Osteoblast (primary cell): ENCODE data around the gene TRAFD1. TPM values are rescaled to one million over a fixed set of nuclear protein-coding genes. Genes with fewer than 3 reads are reported as not detected.
A peak's percentile ranks its signal among the peaks of the same experiment; 100 is the strongest.
"Not testable (repeated sequence)": the region's sequence is repeated elsewhere in the genome, so short reads cannot be mapped to it uniquely, and the experiment has no call there.

Experiments used
- DNase-seq: peaks from one replicate; pipeline ENCODE4 v3.0.0; 2011; ENCODE audit warnings: low spot score, mixed read lengths; ENCODE audit not compliant: insufficient read length; ENCODE audit errors: missing footprints
- H2AFZ ChIP-seq: 2 replicates; pipeline ENCODE4 v1.6.0; 2011; ENCODE audit warnings: mild to moderate bottlenecking, low read length
- H3K27ac ChIP-seq: 2 replicates; pipeline ENCODE4 v1.5.1; 2011; ENCODE audit warnings: mild to moderate bottlenecking, low read depth, low read length, moderate library complexity
- H3K27me3 ChIP-seq: 2 replicates; pipeline ENCODE4 v1.6.0; 2012; ENCODE audit warnings: mild to moderate bottlenecking, control low read depth, inconsistent platforms, low read length, moderate library complexity; ENCODE audit not compliant: insufficient read depth
- H3K36me3 ChIP-seq: 2 replicates; pipeline ENCODE4 v1.5.1; 2011; ENCODE audit warnings: mild to moderate bottlenecking, low read length, control low read depth, moderate library complexity; ENCODE audit not compliant: insufficient read depth
- H3K4me1 ChIP-seq: 2 replicates; pipeline ENCODE4 v1.5.1; 2011; ENCODE audit warnings: mild to moderate bottlenecking, low read length, control low read depth, moderate library complexity; ENCODE audit not compliant: insufficient read depth
- H3K4me2 ChIP-seq: 2 replicates; pipeline ENCODE4 v1.6.0; 2011; ENCODE audit warnings: mild to moderate bottlenecking, low read length; ENCODE audit not compliant: insufficient read depth
- H3K4me3 ChIP-seq: fragments of 200-600 bp; sonication (generic); 3 replicates; pipeline ENCODE4 v1.5.1; 2012; ENCODE audit warnings: mild to moderate bottlenecking, low read length, inconsistent platforms; ENCODE audit not compliant: insufficient read depth
- H3K79me2 ChIP-seq: 2 replicates; pipeline ENCODE4 v1.6.0; 2012; ENCODE audit warnings: mild to moderate bottlenecking, low read length, control low read depth, inconsistent platforms; ENCODE audit not compliant: insufficient read depth
- H3K9me3 ChIP-seq: 2 replicates; pipeline ENCODE4 v1.5.1; 2011; ENCODE audit warnings: low read depth, low read length, control low read depth
- H4K20me1 ChIP-seq: 2 replicates; pipeline ENCODE4 v1.6.0; 2012; ENCODE audit warnings: mild to moderate bottlenecking, low read length, control low read depth; ENCODE audit not compliant: insufficient read depth
- CTCF ChIP-seq: IDR thresholded peaks from 2 replicates; pipeline ENCODE4 v1.5.1; 2011; ENCODE audit warnings: mild to moderate bottlenecking, low read depth, low read length, moderate library complexity; ENCODE audit errors: extremely low read depth
- total RNA-seq: library from RNA; depleted of rRNA; stranded (reverse); fragments of >200 nt; gene quantifications from 2 replicates; pipeline ENCODE4 v1.2.3, GENCODE V29; 2012

Gene TRAFD1
- total RNA-seq, 1 donor: 40.5 TPM

GRCh38 chr12:112107306-112108201 lies 17.8 kb upstream of the TRAFD1 start:
- peak; percentile 80 for DNase-seq
- peaks cover 15% of the 10 kb centered on the region for H3K4me1 ChIP-seq
- peak overlapping the region; percentile 88 for H3K4me3 ChIP-seq
- H3K27ac ChIP-seq: peak overlapping the region; percentile 93
- H2AFZ ChIP-seq: peak overlapping the region; percentile 81
- H3K79me2 ChIP-seq: peaks cover 64% of the 10 kb centered on the region
- H3K4me2 ChIP-seq: peak overlapping the region; percentile 98
- TF ChIP-seq CTCF: no peak
- H3K27me3 ChIP-seq: no peaks in the 10 kb centered on the region
- peaks cover 3% of the 10 kb centered on the region for H3K36me3 ChIP-seq
- peaks cover 38% of the 10 kb centered on the region for H4K20me1 ChIP-seq
- H3K9me3 ChIP-seq: no peaks in the 10 kb centered on the region

- Histone ChIP-seq H3K9me3 (no peaks in the 10 kb centered on the region), H3K27ac (peak within 1 kb of the TSS; percentile 93), H3K36me3 (peaks cover 3% of the 10 kb centered on the region), H4K20me1 (peaks cover 31% of the 10 kb centered on the region), H3K4me1 (peaks cover 15% of the 10 kb centered on the region), H3K4me3 (peak within 1 kb of the TSS; percentile 88), H3K79me2 (peaks cover 55% of the 10 kb centered on the region), H2AFZ (peak within 1 kb of the TSS; percentile 99), H3K27me3 (no peaks in the 10 kb centered on the region), H3K4me2 (peak within 1 kb of the TSS; percentile 98)
- DNase-seq: peak; percentile 96
- TF ChIP-seq CTCF: no peak
These were observed 16.9 kb upstream of the TRAFD1 start, which contains the start of gene NAA25 for GRCh38 chr12:112108202-112109079. Gene NAA25 (minus strand): TSS chr12:112108783. CDS start chr12:112108773, 10 bp downstream.

GRCh38 chr12:112110787-112111662 lies 14.3 kb upstream of the TRAFD1 start:
- not testable (repeated sequence) for H3K4me2 ChIP-seq, H3K9me3 ChIP-seq, H3K36me3 ChIP-seq, H2AFZ ChIP-seq, H3K27me3 ChIP-seq, H3K27ac ChIP-seq, DNase-seq, H3K4me3 ChIP-seq
- peaks cover 12% of the 10 kb centered on the region for H4K20me1 ChIP-seq
- peaks cover 29% of the 10 kb centered on the region for H3K79me2 ChIP-seq
- peaks cover 15% of the 10 kb centered on the region for H3K4me1 ChIP-seq

- Histone ChIP-seq H3K9me3 (no peaks in the 10 kb centered on the region), H4K20me1 (peaks cover 6% of the 10 kb centered on the region), H2AFZ (no peak overlapping the region), H3K4me1 (peaks cover 13% of the 10 kb centered on the region), H3K4me3 (no peak overlapping the region), H3K36me3 (no peaks in the 10 kb centered on the region), H3K27ac (no peak overlapping the region), H3K27me3 (no peaks in the 10 kb centered on the region), H3K4me2 (no peak overlapping the region), H3K79me2 (peaks cover 20% of the 10 kb centered on the region)
- no peak for DNase-seq
- TF ChIP-seq CTCF: no peak
These were observed 13.4 kb upstream of the TRAFD1 start for GRCh38 chr12:112111931-112112330.
